Measurements from ENCODE around the gene EIF1AD. TPM values are rescaled to one million over a fixed set of nuclear protein-coding genes. Genes with fewer than 3 reads are reported as not detected.
A peak's percentile ranks its signal among the peaks of the same experiment; 100 is the strongest.
"Not testable (repeated sequence)": the region's sequence is repeated elsewhere in the genome, so short reads cannot be mapped to it uniquely, and the experiment has no call there.

The EIF1AD gene
- total RNA-seq, 3 donors from 2014 or later, result 25.5 to 35.3 (median 30.3) TPM

DNA sequence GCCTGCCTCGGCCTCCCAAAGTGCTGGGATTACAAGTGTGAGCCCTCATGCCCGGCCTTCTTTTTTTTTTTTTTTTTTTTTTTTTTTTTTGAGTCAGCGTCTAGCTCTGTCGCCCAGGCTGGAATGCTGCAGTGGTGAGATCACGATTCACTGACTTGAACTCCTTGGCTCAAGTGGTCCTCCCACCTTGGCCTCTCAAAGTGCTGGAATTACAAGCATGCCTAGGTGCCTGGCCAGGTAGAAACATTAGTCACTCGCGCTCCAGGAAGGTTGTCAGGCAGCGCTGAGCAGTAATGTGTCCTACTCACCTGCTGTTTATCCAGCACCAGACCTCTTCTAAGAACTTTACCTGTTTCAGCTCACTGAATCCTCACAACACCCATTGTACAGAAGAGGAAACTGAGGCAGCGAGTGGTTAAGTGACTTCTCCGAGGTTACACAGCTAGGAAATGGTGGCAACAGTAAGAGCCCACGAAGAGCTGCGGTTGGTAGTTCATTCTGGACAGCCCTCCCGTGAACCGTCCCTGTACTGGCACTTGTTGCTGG, 9.4 kb upstream of the EIF1AD start:
- ATAC-seq (no peak), DNase-seq (peak in 1 of 3 donors; percentile 24)
- no peaks in the 10 kb centered on the region for H3K36me3 ChIP-seq (ENCODE audit: low read depth)
- intact Hi-C loops (cut with DNase I, micrococcal nuclease), result no loop called here
- H3K9me3 ChIP-seq, result no peaks in the 10 kb centered on the region
- no peak for TF ChIP-seq CTCF (IDR thresholded peaks at IDR 0.05)
- H3K4me1 ChIP-seq (ENCODE audit: low read depth), result peaks cover 5% of the 10 kb centered on the region
- no peak overlapping the region for H3K4me3 ChIP-seq

DNA sequence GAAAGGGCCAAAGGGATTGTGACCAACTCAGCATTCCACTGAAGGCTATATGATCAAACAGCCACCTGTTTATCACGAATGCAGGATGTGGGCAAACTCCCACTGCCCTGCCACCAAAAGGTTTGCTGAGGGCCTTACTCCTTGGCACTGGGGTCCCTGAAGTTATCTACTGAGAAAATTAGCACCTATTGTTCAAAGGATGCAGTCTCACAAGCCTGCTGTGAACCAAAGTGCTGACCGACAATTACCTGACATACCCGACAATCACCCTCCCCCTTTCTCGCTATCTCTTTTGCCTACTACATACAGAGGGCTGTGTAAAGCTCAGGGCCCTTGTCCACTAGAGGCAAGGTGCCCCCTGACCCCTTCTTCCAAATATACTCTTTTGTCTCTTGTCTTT, 8.1 kb upstream of the EIF1AD start:
- H3K4me1 ChIP-seq (ENCODE audit: low read depth); H3K9me3 ChIP-seq; H3K4me3 ChIP-seq; H3K36me3 ChIP-seq (ENCODE audit: low read depth); intact Hi-C loops (cut with DNase I, micrococcal nuclease); ATAC-seq; DNase-seq: not testable (repeated sequence)

DNA sequence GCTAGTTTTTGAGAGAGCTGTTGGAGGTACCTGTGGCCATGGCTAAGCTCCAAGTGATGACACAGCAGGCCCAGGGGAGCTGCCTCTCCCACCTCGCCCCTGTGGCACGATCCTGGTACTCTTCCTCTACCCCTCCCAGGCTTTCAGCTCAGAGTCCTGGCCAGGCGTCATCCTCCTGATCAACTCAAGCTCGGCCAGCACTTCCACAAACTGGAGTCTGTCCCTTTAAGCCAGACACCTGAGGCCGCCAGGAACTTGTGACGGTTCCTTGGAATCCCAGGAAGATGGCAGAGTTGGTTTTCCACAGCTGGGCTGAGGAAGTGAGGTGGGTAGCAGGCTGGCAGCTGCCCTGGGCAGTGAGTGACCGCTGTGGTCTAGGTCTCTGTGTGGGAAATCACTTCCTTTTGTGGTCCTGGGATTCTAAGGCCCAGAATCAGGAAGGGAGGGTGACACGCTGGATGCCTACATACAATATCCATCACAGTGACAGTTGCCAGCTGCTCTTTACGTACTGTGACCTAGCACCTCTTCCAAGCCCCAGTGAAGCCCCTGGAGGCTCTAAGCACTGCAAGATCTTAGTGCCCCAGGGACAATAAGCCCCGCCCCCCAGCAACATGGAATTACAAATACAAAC, 6.6 kb upstream of the EIF1AD start:
- no peak for TF ChIP-seq CTCF (IDR thresholded peaks at IDR 0.05)
- Histone ChIP-seq H3K36me3 (ENCODE audit: low read depth) (no peaks in the 10 kb centered on the region), H3K9me3 (no peaks in the 10 kb centered on the region), H3K4me3 (no peak overlapping the region), H3K4me1 (ENCODE audit: low read depth) (peaks cover 5% of the 10 kb centered on the region)
- intact Hi-C loops (cut with DNase I, micrococcal nuclease), result no loop called here
- ATAC-seq (no peak), DNase-seq (no peak)

GRCh38 chr11:66008095-66008467, 6.1 kb upstream of the EIF1AD start:
- Histone ChIP-seq H3K9me3 (no peaks in the 10 kb centered on the region), H3K4me3 (no peak overlapping the region), H3K36me3 (ENCODE audit: low read depth) (no peaks in the 10 kb centered on the region), H3K4me1 (ENCODE audit: low read depth) (peaks cover 10% of the 10 kb centered on the region)
- intact Hi-C loops (cut with DNase I, micrococcal nuclease), result no loop called here
- no peak for TF ChIP-seq CTCF (IDR thresholded peaks at IDR 0.05)
- ATAC-seq, result no peak
- DNase-seq, result no peak

- intact Hi-C loops (cut with DNase I, micrococcal nuclease), result no loop called here
- no peak for TF ChIP-seq CTCF (IDR thresholded peaks at IDR 0.05)
- H3K4me1 ChIP-seq (ENCODE audit: low read depth), result peaks cover 12% of the 10 kb centered on the region
- ATAC-seq (no peak), DNase-seq (no peak)
- no peaks in the 10 kb centered on the region for H3K36me3 ChIP-seq (ENCODE audit: low read depth)
- no peaks in the 10 kb centered on the region for H3K9me3 ChIP-seq
- H3K4me3 ChIP-seq, result no peak overlapping the region
Observed at GRCh38 chr11:66007201-66007634, 5.3 kb upstream of the EIF1AD start.

GRCh38 chr11:66006891-66007176, 4.9 kb upstream of the EIF1AD start:
- H3K9me3 ChIP-seq, result no peaks in the 10 kb centered on the region
- no peak overlapping the region for H3K4me3 ChIP-seq
- no peak for TF ChIP-seq CTCF (IDR thresholded peaks at IDR 0.05)
- no peaks in the 10 kb centered on the region for H3K36me3 ChIP-seq (ENCODE audit: low read depth)
- intact Hi-C loops (cut with DNase I, micrococcal nuclease), result no loop called here
- peaks cover 9% of the 10 kb centered on the region for H3K4me1 ChIP-seq (ENCODE audit: low read depth)
- ATAC-seq (no peak), DNase-seq (no peak)

All from mucosa of descending colon (tissue), 3 donors.